Activated gamma-delta T cell (primary cell): Measurements from ENCODE around the gene BRME1.

ENCODE experiments used
- DNase-seq: peaks from one replicate; lab custom pipeline; 2025; lab: John Stamatoyannopoulos, UW

Gene BRME1

GRCh38 chr19:13887517-13887916 lies 18.4 kb downstream of the BRME1 start:
- DNase-seq: no peak

- DNase-seq: no peak
Observed at GRCh38 chr19:13887018-13887436, 18.9 kb downstream of the BRME1 start.

- no peak for DNase-seq
Observed at GRCh38 chr19:13885826-13886365, 20.0 kb downstream of the BRME1 start.

- no peak for DNase-seq
Observed at GRCh38 chr19:13884726-13885591, 21.0 kb downstream of the BRME1 start.

- DNase-seq: no peak
Observed at GRCh38 chr19:13883516-13884064, 22.3 kb downstream of the BRME1 start.

- DNase-seq: no peak
Observed at GRCh38 chr19:13882836-13883235, 23.1 kb downstream of the BRME1 start.

GRCh38 chr19:13882419-13882795 lies 23.5 kb downstream of the BRME1 start:
- DNase-seq: no peak

GRCh38 chr19:13881692-13882418 lies 24.1 kb downstream of the BRME1 start:
- DNase-seq: no peak

GRCh38 chr19:13881251-13881691 lies 24.6 kb downstream of the BRME1 start:
- DNase-seq: no peak

- peak; percentile 96 for DNase-seq
Observed at GRCh38 chr19:13880059-13881043, 25.6 kb downstream of the BRME1 start.

- no peak for DNase-seq
Observed at GRCh38 chr19:13877303-13877702, 28.6 kb downstream of the BRME1 start.

GRCh38 chr19:13876834-13877233 lies 29.1 kb downstream of the BRME1 start, which contains the start of gene NANOS3:
Gene NANOS3, plus strand, starts transcription at chr19:13877134. Its CDS starts 115 bp downstream, at chr19:13877249.
- no peak for DNase-seq

GRCh38 chr19:13875824-13876223 lies 30.1 kb downstream of the BRME1 start:
- DNase-seq: no peak

- DNase-seq: no peak
Observed at GRCh38 chr19:13873834-13874515, 31.9 kb downstream of the BRME1 start.

- no peak for DNase-seq
Observed at GRCh38 chr19:13872695-13873389, 33.1 kb downstream of the BRME1 start.

- DNase-seq: no peak
Observed at GRCh38 chr19:13872339-13872694, 33.6 kb downstream of the BRME1 start.

- no peak for DNase-seq
Observed at GRCh38 chr19:13870873-13871272, 35.0 kb downstream of the BRME1 start.

GRCh38 chr19:13869281-13869680 lies 36.6 kb downstream of the BRME1 start:
- no peak for DNase-seq

- DNase-seq: no peak
Observed at GRCh38 chr19:13868663-13869062, 37.3 kb downstream of the BRME1 start.

GRCh38 chr19:13866463-13867046 lies 39.4 kb downstream of the BRME1 start:
- no peak for DNase-seq
